Cardiac fibroblast (primary cell): ENCODE data around the gene ETV3.
"Not testable (repeated sequence)": the region's sequence is repeated elsewhere in the genome, so short reads cannot be mapped to it uniquely, and the experiment has no call there.

Source experiments
- DNase-seq, 2 donors: peaks; one replicate each; pipeline versions ENCODE4 v3.0.0 to v3.0.0-alpha.2; 2010; ENCODE audit warnings: low read depth in 2 of 2
- H3K4me3 ChIP-seq, 2 donors: replicated peaks in 1 of 2; 1 replicate in 1 of 2; 2 replicates in 1 of 2; pipeline ENCODE4 v1.5.1; 2011; ENCODE audit warnings: low read depth in 2 of 2, low read length in 2 of 2, mild to moderate bottlenecking in 2 of 2, moderate library complexity in 1 of 2
- CTCF ChIP-seq: IDR thresholded peaks from one replicate; pipeline ENCODE4 v1.5.1; 2011; ENCODE audit warnings: low read depth, mild to moderate bottlenecking, low read length, inconsistent platforms

ETV3 gene

GRCh38 chr1:157138220-157139051, at the start of gene ETV3:
ETV3 (minus strand) TSS chr1:157138395; CDS start chr1:157136352, 2,043 bp downstream.
- DNase-seq = peak; percentile 94 to 96
- peak within 1 kb of the TSS; percentile 97 to 98 for H3K4me3 ChIP-seq
- no peak for TF ChIP-seq CTCF

GRCh38 chr1:157186281-157186992, 48.2 kb upstream of the ETV3 start:
- TF ChIP-seq CTCF = no peak
- no peak for DNase-seq
- no peak overlapping the region for H3K4me3 ChIP-seq

- DNase-seq = no peak
- TF ChIP-seq CTCF = no peak
- no peak overlapping the region for H3K4me3 ChIP-seq
These were observed 45.7 kb upstream of the ETV3 start for GRCh38 chr1:157183870-157184269.

- H3K4me3 ChIP-seq, DNase-seq: not testable (repeated sequence)
These were observed 44.2 kb upstream of the ETV3 start for GRCh38 chr1:157182371-157182770.

GRCh38 chr1:157181790-157182189, 43.6 kb upstream of the ETV3 start:
- H3K4me3 ChIP-seq = no peak overlapping the region
- no peak for DNase-seq
- no peak for TF ChIP-seq CTCF

- TF ChIP-seq CTCF = no peak
- no peak for DNase-seq
- no peak overlapping the region for H3K4me3 ChIP-seq
These were observed 43.1 kb upstream of the ETV3 start for GRCh38 chr1:157181258-157181657.

GRCh38 chr1:157178490-157178889, 40.3 kb upstream of the ETV3 start:
- no peak for DNase-seq
- H3K4me3 ChIP-seq = no peak overlapping the region
- TF ChIP-seq CTCF = no peak
